Activated CD8-positive, alpha-beta memory T cell treated with anti-CD3 and anti-CD28 coated beads for 36 hours (primary cell): ENCODE results near the gene AP4S1. TPM values are rescaled to one million over a fixed set of nuclear protein-coding genes. Genes with fewer than 3 reads are reported as not detected.

Experiments used
- CTCF ChIA-PET: fragments of 350-600 bp; sonication (Branson Sonifier 250); formaldehyde crosslinking; loops from one replicate; lab custom pipeline; 2021; ENCODE audit warnings: antibody characterized with exemption; lab: Charles Lee
- POLR2A ChIA-PET: fragments of 350-600 bp; sonication (Branson Sonifier 250); formaldehyde crosslinking; loops from one replicate; lab custom pipeline; 2021; ENCODE audit warnings: antibody characterized with exemption; lab: Charles Lee
- total RNA-seq, 2 experiments: library from RNA; stranded (reverse); gene quantifications; one replicate each; pipeline ENCODE4 v1.2.3, GENCODE V29; 2021

AP4S1 gene
- total RNA-seq, 2 experiments from 2014 or later: 7.8 to 9.7 TPM

DNA sequence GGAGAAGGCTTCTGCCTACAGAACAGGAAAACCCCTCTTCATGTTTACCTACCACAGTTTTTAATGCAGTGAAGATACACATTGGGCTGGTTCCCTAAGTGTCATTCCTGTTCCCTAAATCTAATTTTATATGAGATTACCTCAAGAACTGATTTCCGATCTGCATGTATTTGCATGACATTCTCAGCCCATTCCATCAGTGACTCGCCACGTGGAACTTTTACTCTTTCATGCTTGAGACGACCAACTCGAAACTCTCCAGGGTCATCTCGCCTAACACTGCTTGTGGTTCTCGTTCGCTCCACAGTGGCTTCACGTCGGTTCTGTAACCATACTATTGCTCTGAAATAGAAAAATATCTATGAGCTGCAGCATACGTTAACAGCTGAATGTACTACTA, 83.8 kb downstream of the AP4S1 start:
- POLR2A ChIA-PET: no interaction called here
- CTCF ChIA-PET: no interaction called here

DNA sequence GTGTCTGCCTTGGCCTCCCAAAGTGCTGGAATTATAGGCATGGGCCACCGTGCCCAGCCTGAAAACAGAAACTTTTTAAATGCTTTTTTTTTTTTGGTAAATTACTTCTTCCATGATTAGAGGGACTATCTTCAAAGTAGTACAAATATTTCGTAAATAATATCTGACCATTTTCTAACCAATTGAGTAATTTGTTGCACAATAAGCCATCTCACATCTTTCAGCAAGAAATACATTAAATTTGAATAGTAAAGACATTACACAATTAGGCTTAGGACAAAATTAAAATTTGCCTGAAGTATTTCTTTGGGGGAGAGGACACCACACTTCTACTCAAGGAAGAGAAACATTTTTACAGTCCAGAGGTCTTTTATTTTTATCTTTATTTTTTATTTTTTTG, 85.4 kb downstream of the AP4S1 start:
- CTCF ChIA-PET: interaction anchor here (1.6 kb wide), 1 partner anchor 12 kb away, joined by 3 read pairs; no protein-coding TSS in a partner anchor
- POLR2A ChIA-PET: no interaction called here

DNA sequence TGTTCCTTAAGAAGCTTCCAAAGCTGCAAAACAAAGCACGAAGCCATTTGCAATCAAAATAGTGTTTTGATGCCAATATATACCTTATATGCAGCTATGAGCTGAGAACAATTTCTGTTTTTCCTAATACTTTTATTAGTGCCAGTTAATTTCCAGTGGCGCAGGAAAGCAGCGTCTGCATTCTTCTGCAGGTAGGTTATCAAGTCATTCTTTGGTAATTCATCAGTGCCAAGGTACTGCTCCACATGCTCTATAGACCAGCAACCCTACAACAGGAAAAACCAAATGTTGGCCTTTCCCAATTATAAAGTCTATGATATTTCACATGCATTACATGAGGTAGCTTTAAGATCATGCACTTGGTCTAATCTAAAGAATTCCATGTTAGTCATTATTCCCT, 88.3 kb downstream of the AP4S1 start:
- CTCF ChIA-PET: no interaction called here
- POLR2A ChIA-PET: no interaction called here

DNA sequence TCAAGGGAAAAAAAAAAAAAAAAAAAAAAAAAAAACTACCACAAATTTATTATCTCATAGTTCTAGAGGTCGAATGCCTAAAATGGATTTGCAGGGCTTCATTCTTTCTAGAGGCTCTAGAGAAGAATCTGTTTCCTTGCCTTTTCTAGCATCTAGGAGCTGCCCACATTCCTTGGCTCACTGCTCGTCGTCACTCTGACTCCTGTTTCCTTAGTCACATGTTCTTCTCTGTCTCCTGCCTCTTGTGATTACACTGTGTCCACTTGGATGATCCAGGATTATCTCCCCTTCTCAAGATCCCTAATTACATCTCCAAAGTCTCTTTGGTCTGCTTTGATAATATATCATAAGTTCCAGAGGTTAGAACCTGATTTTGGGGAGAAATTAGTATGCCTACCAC, 93.4 kb downstream of the AP4S1 start:
- CTCF ChIA-PET: no interaction called here
- POLR2A ChIA-PET: no interaction called here

DNA sequence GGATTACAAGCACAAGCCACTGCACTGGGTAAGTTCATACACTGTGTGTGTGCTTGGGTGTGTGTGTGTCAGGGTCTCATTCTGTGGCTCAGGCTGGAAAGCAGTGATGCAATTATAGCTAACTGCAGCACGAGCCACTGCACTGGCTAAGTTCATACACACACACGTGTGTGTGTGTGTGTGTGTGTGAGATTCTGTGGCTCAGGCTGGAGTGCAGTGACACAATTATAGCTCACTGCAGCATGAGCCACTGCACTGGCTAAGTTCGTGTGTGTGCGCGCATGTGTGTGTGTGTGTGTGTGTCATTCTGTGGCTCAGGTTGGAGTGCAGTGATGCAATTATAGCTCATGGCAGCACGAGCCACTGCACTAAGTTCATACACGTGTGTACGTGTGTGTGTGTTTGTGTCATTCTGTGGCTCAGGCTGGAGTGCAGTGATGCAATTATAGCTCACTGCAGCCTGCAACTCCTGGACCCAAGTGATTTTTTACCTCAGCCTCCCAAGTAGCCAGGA, 96.7 kb downstream of the AP4S1 start:
- ChIA-PET POLR2A (interaction anchor here (0.7 kb wide), 1 partner anchor 500 kb away, joined by 4 read pairs; no protein-coding TSS in a partner anchor), CTCF (interaction anchor here (0.8 kb wide), 1 partner anchor 12 kb away, joined by 3 read pairs; no protein-coding TSS in a partner anchor)

DNA sequence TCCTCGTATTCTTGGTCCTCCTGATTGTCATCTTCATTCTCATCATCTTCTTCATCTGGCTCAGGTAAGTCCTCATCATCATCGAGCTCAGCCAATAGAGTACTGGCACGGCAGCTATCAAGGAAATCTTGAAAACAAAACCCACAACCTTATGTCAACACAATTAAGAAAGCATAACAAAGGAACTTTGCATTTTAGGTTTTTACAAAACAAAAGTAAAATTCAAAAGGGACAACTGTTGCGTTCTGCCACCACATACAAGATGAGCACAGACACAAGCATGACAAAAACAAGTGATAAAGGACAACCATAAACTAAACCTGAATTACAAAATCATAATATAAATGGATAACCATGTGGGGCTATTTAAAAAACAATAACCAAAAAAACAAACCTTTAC, 97.5 kb downstream of the AP4S1 start:
- POLR2A ChIA-PET: interaction anchor here (0.6 to 0.7 kb wide), 2 partner anchors 93 to 500 kb away, joined by 4 read pairs; no protein-coding TSS in a partner anchor

DNA sequence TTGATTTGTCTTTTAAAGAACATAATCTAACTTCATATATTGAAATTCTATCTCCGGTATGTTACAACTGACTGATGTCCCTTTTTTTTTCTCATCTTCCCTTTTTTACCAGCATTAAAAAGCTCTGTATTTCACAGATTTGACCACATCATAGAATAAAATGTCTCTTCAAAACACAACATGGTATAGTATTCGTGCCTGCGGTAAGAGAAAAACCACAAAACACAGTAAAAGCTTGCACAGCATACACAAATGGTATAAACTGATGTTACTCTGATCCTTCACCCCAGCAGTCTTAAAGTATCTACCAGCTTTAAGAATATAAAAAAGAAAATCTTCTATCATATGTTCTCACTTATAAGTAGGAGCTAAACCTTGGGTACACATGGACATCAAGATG, 98.7 kb downstream of the AP4S1 start:
- ChIA-PET CTCF (interaction anchor here (0.6 kb wide), 1 partner anchor 250 kb away, joined by 3 read pairs; no protein-coding TSS in a partner anchor), POLR2A (no interaction called here)

More for the DNA sequence above, 97.5 kb downstream of the AP4S1 start:
- CTCF ChIA-PET: interaction anchor here (0.8 kb wide), 1 partner anchor 13 kb away, joined by 3 read pairs; no protein-coding TSS in a partner anchor

DNA sequence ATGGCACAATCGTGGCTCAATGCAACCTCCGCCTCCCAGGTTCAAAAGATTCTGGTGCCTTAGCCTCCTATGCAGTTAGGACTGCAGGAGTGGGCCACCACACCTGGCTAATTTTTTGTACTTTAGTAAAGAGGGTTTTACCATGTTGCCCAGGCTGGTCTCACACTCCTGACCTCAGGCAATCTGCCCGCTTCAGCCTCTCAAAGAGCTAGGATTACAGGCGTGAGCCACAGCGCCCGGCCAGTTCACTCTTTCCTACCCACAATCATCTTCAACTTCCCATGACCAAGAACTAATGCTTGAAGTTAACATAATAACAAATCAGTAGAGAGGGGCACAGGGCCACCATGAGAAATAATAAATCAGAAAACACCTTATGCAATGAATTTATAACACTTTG, 99.8 kb downstream of the AP4S1 start:
- ChIA-PET CTCF (no interaction called here), POLR2A (no interaction called here)

DNA sequence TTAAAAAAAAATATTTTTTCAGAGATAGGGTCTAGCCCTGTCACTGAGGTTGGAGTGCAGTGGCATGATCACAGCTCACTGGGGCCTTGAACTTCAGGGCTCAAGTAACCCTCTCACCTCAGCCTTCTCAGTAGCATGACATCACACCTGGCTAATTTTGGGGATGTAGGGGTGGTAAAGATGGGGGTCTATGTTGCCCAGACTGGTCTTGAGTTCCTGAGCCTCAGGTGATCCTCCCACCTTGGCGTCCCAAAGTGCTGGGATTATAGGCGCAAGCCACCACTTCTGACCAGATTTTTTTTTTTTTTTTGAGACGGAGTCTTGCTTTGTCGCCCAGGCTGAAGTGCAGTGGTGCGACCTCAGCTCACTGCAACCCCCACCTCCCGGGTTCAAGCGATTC, 101.2 kb downstream of the AP4S1 start:
- POLR2A ChIA-PET: no interaction called here
- CTCF ChIA-PET: interaction anchor here (0.7 to 1.2 kb wide), 2 partner anchors 18 to 84 kb away, joined by 3 to 6 read pairs; no protein-coding TSS in a partner anchor

DNA sequence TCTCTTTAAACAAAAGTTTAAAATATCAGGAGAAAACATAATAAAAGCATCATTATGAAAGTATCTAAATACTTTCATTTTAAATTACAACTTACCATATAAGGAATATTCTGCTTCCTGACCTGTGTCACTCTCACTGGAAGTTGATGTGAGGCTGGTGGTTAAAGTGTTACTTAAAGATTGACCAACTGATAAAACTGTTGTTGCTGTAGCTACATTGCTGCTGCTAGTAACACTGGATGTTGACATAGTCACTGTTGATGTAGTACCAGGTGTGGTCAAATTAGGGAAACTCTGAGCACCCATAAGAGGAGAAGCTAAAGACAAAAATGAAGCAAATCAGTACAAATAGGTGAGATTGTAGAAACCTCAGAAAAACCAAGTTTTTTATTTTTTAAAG, 102.2 kb downstream of the AP4S1 start:
- ChIA-PET CTCF (no interaction called here), POLR2A (interaction anchor here (1.0 to 1.8 kb wide), 2 partner anchors 80 to 329 kb away, joined by 3 to 4 read pairs; partner anchors contain the start of gene HECTD1)

DNA sequence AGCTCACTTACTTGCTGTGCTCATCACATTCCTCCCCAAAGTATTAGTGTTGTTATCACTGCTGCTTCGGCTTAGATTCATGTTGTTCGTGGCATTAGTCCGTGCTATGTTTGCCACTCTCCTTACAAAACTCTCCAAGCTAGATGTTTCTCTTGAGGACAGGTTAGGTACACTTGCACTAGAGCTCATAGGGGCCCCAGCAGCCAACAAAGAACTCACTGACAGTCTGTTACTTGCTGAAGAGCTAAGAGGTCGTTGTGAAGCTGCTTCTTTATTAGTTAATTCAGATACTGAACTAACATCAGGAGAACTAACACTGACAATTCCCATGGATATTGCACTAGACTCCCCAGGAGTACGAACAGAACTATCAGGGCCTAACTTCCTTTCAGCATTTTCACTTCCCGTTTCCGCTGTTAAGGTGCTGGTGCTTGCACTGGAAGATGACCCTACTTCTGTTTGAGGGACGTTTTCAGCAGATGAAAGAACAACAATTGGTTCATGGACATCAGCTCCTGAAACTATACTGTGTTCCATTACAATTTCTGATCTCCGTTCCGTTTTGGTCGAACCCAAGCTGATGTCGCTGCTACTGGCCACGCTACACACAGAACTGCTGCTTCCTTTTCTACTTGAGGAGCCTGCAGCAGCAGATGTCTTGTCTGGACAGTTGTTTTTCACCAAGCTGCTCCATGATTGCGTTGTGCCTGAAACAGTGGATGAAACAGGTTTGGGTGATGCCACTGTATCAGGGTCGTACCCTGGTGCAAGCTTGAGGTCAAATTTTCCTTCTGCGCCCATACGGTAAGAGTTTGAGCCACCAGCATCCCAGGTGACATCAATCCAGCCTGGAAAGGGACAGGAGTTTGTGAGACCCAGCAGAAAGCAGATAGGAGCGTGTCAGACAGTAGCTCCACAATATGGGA, 103.4 kb downstream of the AP4S1 start:
- ChIA-PET POLR2A (interaction anchor here (0.7 to 1.8 kb wide), 2 partner anchors 79 to 227 kb away, joined by 3 to 4 read pairs; partner anchors contain the start of gene HECTD1), CTCF (interaction anchor here (0.5 kb wide), 1 partner anchor 71 kb away, joined by 5 read pairs; no protein-coding TSS in a partner anchor)

DNA sequence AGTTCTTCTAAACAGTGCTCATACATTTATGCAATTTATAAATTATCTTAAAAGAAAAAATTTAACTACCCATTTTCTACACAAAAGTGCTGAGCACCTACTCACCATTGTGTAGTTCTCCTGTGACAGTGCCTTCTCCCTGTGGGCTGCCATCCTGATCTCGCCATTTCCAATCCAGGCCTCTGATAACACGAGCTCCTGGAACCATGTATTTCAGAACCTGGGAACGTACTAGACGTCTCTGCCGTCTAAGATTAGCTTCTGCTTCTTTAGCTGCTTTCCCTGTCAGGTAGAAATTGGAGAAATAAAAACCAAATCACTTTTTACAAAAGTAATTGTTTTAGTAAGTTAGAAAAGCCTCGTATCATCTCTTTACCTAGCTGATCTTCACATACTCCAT, 107.7 kb downstream of the AP4S1 start:
- ChIA-PET POLR2A (no interaction called here), CTCF (no interaction called here)

DNA sequence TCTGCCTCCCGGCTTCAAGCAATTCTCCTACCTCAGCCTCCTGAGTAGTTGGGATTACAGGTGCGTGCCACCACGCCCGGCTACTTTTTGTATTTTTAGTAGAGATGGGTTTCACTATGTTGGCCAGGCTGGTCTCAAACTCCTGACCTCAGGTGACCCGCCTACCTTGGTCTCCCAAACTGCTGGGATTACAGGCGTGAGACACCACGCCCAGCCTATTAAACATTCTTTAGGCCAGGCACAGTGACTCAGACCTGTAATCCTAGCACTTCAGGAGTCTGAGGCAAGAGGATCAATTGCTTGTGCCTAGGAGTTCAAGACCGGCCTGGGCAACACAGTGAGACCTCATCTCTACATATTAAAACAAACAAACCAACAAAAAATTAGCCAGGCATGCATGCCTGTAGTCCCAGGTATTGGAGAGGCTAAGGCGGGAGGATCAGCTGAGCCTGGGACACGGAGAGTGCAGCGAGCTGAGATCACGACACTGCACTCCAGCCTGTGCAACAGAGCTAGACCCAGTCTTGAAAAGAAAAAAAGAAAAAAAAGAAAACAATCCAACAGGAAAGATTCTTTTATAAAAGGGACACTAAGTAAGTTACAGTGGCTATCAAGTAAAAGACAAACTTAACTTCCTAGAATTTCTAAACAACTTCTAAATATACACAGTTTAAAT, 111.9 kb downstream of the AP4S1 start:
- ChIA-PET POLR2A (no interaction called here), CTCF (interaction anchor here (0.9 kb wide), 1 partner anchor 14 kb away, joined by 3 read pairs; no protein-coding TSS in a partner anchor)

DNA sequence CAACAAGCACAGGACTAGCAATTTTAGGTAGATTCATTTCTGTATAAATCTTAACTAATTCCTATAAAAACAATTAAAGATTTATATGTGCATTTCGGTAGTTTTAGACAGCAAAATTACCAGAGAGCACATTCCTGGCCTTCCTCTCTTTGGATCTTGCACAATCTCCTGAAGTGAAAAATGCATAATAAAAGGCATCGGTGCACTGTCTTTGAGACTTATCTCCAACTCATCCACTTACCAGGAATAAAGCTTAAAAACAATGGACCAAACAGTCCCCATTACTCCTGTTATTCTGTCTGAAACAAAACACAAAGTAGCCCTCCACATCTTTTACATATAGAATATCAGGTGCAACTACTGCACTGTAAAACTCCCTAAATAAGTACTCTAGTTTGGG, 112.9 kb downstream of the AP4S1 start:
- ChIA-PET POLR2A (no interaction called here), CTCF (interaction anchor here (0.9 kb wide), 1 partner anchor 13 kb away, joined by 3 read pairs; no protein-coding TSS in a partner anchor)

DNA sequence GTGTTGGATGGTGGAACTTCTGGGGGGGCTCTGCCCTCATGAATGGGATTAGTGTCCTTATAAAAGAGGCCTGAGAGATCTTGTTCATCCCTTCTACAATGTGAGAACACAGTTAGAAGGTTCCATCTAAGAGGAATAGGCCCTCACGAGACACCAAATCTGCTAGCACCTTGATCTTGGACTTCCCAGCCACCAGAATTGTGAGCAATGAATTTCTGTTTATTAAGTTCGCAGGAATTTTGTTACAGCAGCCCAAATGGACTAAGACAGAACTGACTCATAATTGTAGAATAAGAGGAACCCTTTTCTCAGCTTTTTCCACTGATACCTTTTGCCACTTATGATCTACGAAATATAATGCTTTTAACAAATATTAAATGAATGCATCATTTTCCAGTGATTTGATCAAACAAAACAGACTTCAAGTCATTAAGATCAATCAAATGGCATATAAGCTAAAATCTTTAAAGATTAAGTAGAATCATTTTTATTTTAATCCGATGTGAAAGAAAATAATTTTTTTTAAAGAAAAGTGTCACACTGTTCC, 113.9 kb downstream of the AP4S1 start:
- ChIA-PET CTCF (no interaction called here), POLR2A (no interaction called here)

DNA sequence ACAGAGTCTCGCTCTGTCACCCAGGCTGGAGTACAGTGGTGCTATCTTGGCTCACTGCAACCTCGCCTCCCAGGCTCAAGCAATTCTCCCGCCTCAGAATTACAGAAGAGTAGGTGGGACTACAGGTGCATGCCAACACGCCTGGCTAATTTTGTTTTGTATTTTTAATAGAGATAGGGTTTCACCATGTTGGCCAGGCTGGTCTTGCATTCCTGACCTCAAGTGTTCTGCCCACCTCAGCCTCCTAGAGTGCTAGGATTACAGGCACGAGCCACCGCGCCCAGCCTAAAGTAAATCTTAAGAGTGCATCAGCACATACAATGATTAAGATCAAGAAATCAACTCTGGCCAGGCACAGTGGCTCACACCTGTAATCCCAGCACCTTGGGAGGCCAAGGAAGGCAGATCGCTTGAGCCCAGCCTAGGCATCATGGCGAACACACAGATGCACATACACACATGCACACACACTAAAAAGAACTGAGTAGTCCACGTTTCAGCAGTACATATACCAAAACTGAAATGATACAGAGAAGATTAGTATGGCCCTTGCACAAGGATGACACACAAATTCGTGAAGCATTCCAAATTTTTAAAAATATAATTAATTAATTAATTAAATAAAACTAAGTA, 117.1 kb downstream of the AP4S1 start:
- POLR2A ChIA-PET: no interaction called here

More for the DNA sequence above, 117.1 kb downstream of the AP4S1 start:
- CTCF ChIA-PET: no interaction called here
